SK-N-MC (cell line): ENCODE data around the gene DISC1.
"Not testable (repeated sequence)": the region's sequence is repeated elsewhere in the genome, so short reads cannot be mapped to it uniquely, and the experiment has no call there.

Experiments
- DNase-seq: peaks from one replicate; pipeline ENCODE4 v3.0.0-alpha.2; 2011; ENCODE audit warnings: low read depth, low spot score
- H3K27ac ChIP-seq: fragments of 200-600 bp; sonication (generic); 2 replicates; pipeline ENCODE4 v1.5.1; 2016; ENCODE audit warnings: mixed run types
- H3K36me3 ChIP-seq: fragments of 200-600 bp; sonication (generic); 2 replicates; pipeline ENCODE4 v1.6.1; 2017; ENCODE audit warnings: antibody characterized with exemption, low read length, mixed read lengths; ENCODE audit not compliant: insufficient read depth
- H3K4me3 ChIP-seq: fragments of 200-600 bp; sonication (generic); 2 replicates; pipeline ENCODE4 v1.5.1; 2016
- H3K9ac ChIP-seq: fragments of 200-600 bp; sonication (generic); 2 replicates; pipeline ENCODE4 v1.8.0; 2017; ENCODE audit warnings: mixed run types, mixed read lengths; ENCODE audit not compliant: insufficient read length
- H3K9me3 ChIP-seq: fragments of 200-600 bp; sonication (generic); 2 replicates; pipeline ENCODE4 v1.6.1; 2017; ENCODE audit warnings: low read depth, mild to moderate bottlenecking, antibody characterized with exemption, low read length, moderate library complexity, mixed read lengths
- EZH2 ChIP-seq: fragments of 200-600 bp; sonication (generic); IDR thresholded peaks from one replicate; pipeline ENCODE4 v1.6.1; 2017; ENCODE audit warnings: antibody characterized with exemption
- FOXP2 ChIP-seq: optimal IDR thresholded peaks from 2 replicates; pipeline ENCODE3; 2011; ENCODE audit warnings: mild to moderate bottlenecking, moderate library complexity; ENCODE audit not compliant: insufficient read depth; ENCODE audit errors: extremely low read length, control extremely low read depth
- POLR2AphosphoS5 ChIP-seq: IDR thresholded peaks from 2 replicates; pipeline ENCODE4 v1.6.1; 2012; ENCODE audit warnings: mild to moderate bottlenecking, low read depth, low read length, borderline replicate concordance

Gene DISC1

GRCh38 chr1:231719485-231720183 lies 93.0 kb downstream of the DISC1 start:
- DNase-seq: no peak

GRCh38 chr1:231720652-231721325 lies 94.2 kb downstream of the DISC1 start:
- DNase-seq: no peak
- Histone ChIP-seq H3K9ac (no peak overlapping the region), H3K4me3 (no peak overlapping the region), H3K27ac (no peak overlapping the region), H3K36me3 (no peaks in the 10 kb centered on the region), H3K9me3 (no peaks in the 10 kb centered on the region)
- TF ChIP-seq EZH2 (no peak), FOXP2 (no peak)

More at GRCh38 chr1:231719485-231720183, 93.0 kb downstream of the DISC1 start:
- Histone ChIP-seq H3K36me3 (no peaks in the 10 kb centered on the region), H3K27ac (no peak overlapping the region), H3K9ac (no peak overlapping the region), H3K9me3 (no peaks in the 10 kb centered on the region), H3K4me3 (no peak overlapping the region)
- no peak for TF ChIP-seq EZH2
- no peak for TF ChIP-seq POLR2AphosphoS5
- no peak for TF ChIP-seq FOXP2

- no peak overlapping the region for H3K27ac ChIP-seq
These were observed 94.8 kb downstream of the DISC1 start for GRCh38 chr1:231721436-231721835.

GRCh38 chr1:231722356-231722755 lies 95.8 kb downstream of the DISC1 start:
- Histone ChIP-seq H3K9ac (no peak overlapping the region), H3K36me3 (no peaks in the 10 kb centered on the region), H3K9me3 (no peaks in the 10 kb centered on the region), H3K27ac (no peak overlapping the region), H3K4me3 (no peak overlapping the region)
- no peak for TF ChIP-seq EZH2
- TF ChIP-seq FOXP2: no peak
- TF ChIP-seq POLR2AphosphoS5: no peak
- no peak for DNase-seq

More at GRCh38 chr1:231721436-231721835, 94.8 kb downstream of the DISC1 start:
- H3K4me3 ChIP-seq: no peak overlapping the region
- no peaks in the 10 kb centered on the region for H3K36me3 ChIP-seq
- TF ChIP-seq FOXP2 (no peak), POLR2AphosphoS5 (no peak), EZH2 (no peak)
- H3K9me3 ChIP-seq: no peaks in the 10 kb centered on the region
- no peak for DNase-seq
- no peak overlapping the region for H3K9ac ChIP-seq

GRCh38 chr1:231723146-231723545 lies 96.6 kb downstream of the DISC1 start:
- no peak overlapping the region for H3K4me3 ChIP-seq
- H3K9me3 ChIP-seq: no peaks in the 10 kb centered on the region
- no peaks in the 10 kb centered on the region for H3K36me3 ChIP-seq
- no peak overlapping the region for H3K27ac ChIP-seq
- TF ChIP-seq EZH2 (no peak), FOXP2 (no peak), POLR2AphosphoS5 (no peak)
- H3K9ac ChIP-seq: no peak overlapping the region
- DNase-seq: no peak

GRCh38 chr1:231724041-231724440 lies 97.5 kb downstream of the DISC1 start:
- Histone ChIP-seq H3K27ac (no peak overlapping the region), H3K9ac (no peak overlapping the region)

GRCh38 chr1:231724876-231725647 lies 98.5 kb downstream of the DISC1 start:
- Histone ChIP-seq H3K4me3 (no peak overlapping the region), H3K9ac (no peak overlapping the region), H3K27ac (no peak overlapping the region), H3K36me3 (no peaks in the 10 kb centered on the region), H3K9me3 (no peaks in the 10 kb centered on the region)
- TF ChIP-seq POLR2AphosphoS5: no peak
- no peak for TF ChIP-seq FOXP2
- TF ChIP-seq EZH2: no peak
- DNase-seq: no peak

More at GRCh38 chr1:231724041-231724440, 97.5 kb downstream of the DISC1 start:
- no peak for TF ChIP-seq POLR2AphosphoS5
- H3K9me3 ChIP-seq: no peaks in the 10 kb centered on the region
- no peaks in the 10 kb centered on the region for H3K36me3 ChIP-seq
- no peak overlapping the region for H3K4me3 ChIP-seq
- DNase-seq: no peak

GRCh38 chr1:231727171-231727570 lies 100.6 kb downstream of the DISC1 start:
- no peaks in the 10 kb centered on the region for H3K9me3 ChIP-seq
- TF ChIP-seq FOXP2 (no peak), EZH2 (no peak), POLR2AphosphoS5 (no peak)
- no peak for DNase-seq
- H3K27ac ChIP-seq: no peak overlapping the region
- no peak overlapping the region for H3K4me3 ChIP-seq
- no peak overlapping the region for H3K9ac ChIP-seq
- H3K36me3 ChIP-seq: no peaks in the 10 kb centered on the region

GRCh38 chr1:231728987-231729386 lies 102.4 kb downstream of the DISC1 start:
- H3K27ac ChIP-seq, DNase-seq, H3K4me3 ChIP-seq, H3K9ac ChIP-seq, H3K9me3 ChIP-seq, H3K36me3 ChIP-seq: not testable (repeated sequence)
